Suprapubic skin (tissue), 3 donors: ENCODE measurements around the gene RHEB.

Experiments used
- CTCF ChIP-seq, 2 donors: fragments of 200-600 bp in 1 of 2; fragments of 450-650 bp in 1 of 2; sonication (generic) in 1 of 2; IDR thresholded peaks; one replicate each; pipeline ENCODE4 v1.5.1; 2016 to 2019; ENCODE audit warnings: antibody characterized with exemption in 2 of 2, mild to moderate bottlenecking in 1 of 2, moderate library complexity in 1 of 2
- EP300 ChIP-seq: sonication (generic); formaldehyde crosslinking; IDR thresholded peaks from one replicate; pipeline ENCODE4 v1.6.1; 2017; ENCODE audit warnings: antibody characterized with exemption

- TF ChIP-seq EP300, result no peak
- no peak for TF ChIP-seq CTCF (IDR thresholded peaks at IDR 0.05)
Observed at GRCh38 chr7:151489498-151489897, 30.2 kb downstream of the RHEB start.
